Immature natural killer cell (primary cell): ENCODE results near the gene C9. TPM values are rescaled to one million over a fixed set of nuclear protein-coding genes. Genes with fewer than 3 reads are reported as not detected.

ENCODE experiments used
- DNase-seq, 3 donors: peaks; one replicate each; pipeline ENCODE4 v3.0.0; 2022; ENCODE audit warnings: mixed read lengths in 1 of 3
- H3K27ac Mint-ChIP-seq, 6 donors: one replicate each; pipeline ENCODE4 v1.8.0; 2020; ENCODE audit warnings: mixed read lengths in 6 of 6, mild to moderate bottlenecking in 5 of 6, inconsistent platforms in 4 of 6, moderate library complexity in 3 of 6
- H3K27me3 Mint-ChIP-seq, 3 donors: one replicate each; pipeline ENCODE4 v1.8.0; 2020 to 2021; ENCODE audit warnings: low read depth in 3 of 3, mild to moderate bottlenecking in 3 of 3, mixed read lengths in 3 of 3, moderate library complexity in 3 of 3, inconsistent platforms in 1 of 3
- H3K36me3 Mint-ChIP-seq, 3 donors: one replicate each; pipeline ENCODE4 v1.8.0; 2020; ENCODE audit warnings: mixed read lengths in 3 of 3, inconsistent platforms in 2 of 3, mild to moderate bottlenecking in 2 of 3
- H3K4me1 Mint-ChIP-seq, 2 donors: one replicate each; pipeline ENCODE4 v1.8.0; 2020; ENCODE audit warnings: inconsistent platforms in 2 of 2, mild to moderate bottlenecking in 2 of 2, mixed read lengths in 2 of 2, moderate library complexity in 1 of 2
- H3K4me3 Mint-ChIP-seq, 5 donors: one replicate each; pipeline ENCODE4 v1.8.0; 2020; ENCODE audit warnings: mild to moderate bottlenecking in 5 of 5, mixed read lengths in 5 of 5, inconsistent platforms in 3 of 5, moderate library complexity in 3 of 5
- H3K9me3 Mint-ChIP-seq, 6 donors: one replicate each; pipeline ENCODE4 v1.8.0; 2020; ENCODE audit warnings: mild to moderate bottlenecking in 6 of 6, mixed read lengths in 6 of 6, inconsistent platforms in 4 of 6, moderate library complexity in 3 of 6
- polyA plus RNA-seq, 3 donors: library from polyadenylated mRNA; unstranded; fragments of 300-500 nt; fragmentation: Illumina TruSeq; gene quantifications; one replicate each; pipeline ENCODE4 v1.2.3, GENCODE V29; 2021

C9 gene
- polyA plus RNA-seq, 3 donors from 2014 or later, result not detected

- Mint-ChIP-seq H3K27ac (no peak overlapping the region), H3K36me3 (peaks cover 0 to 13% (median 8%) of the 10 kb centered on the region in 3 donors), H3K4me3 (no peak overlapping the region), H3K27me3 (peaks cover 0 to 5% (median 0%) of the 10 kb centered on the region in 3 donors), H3K9me3 (no peaks in the 10 kb centered on the region), H3K4me1 (peaks cover 22 to 23% of the 10 kb centered on the region in 2 donors)
- no peak for DNase-seq
These were observed 3.4 kb upstream of the C9 start for GRCh38 chr5:39367711-39368110.

- DNase-seq, result no peak
- Mint-ChIP-seq H3K27ac (no peak overlapping the region), H3K9me3 (peaks cover 0 to 1% (median 0%) of the 10 kb centered on the region in 6 donors), H3K36me3 (no peaks in the 10 kb centered on the region), H3K4me3 (no peak overlapping the region), H3K27me3 (peaks cover 0 to 5% (median 0%) of the 10 kb centered on the region in 3 donors), H3K4me1 (no peaks in the 10 kb centered on the region)
These were observed 1.1 kb downstream of the C9 start for GRCh38 chr5:39363217-39363616.

GRCh38 chr5:39362646-39363045 lies 1.6 kb downstream of the C9 start:
- no peaks in the 10 kb centered on the region for H3K36me3 Mint-ChIP-seq
- H3K4me3 Mint-ChIP-seq, result no peak overlapping the region
- no peak for DNase-seq
- H3K27me3 Mint-ChIP-seq, result peaks cover 0 to 5% (median 0%) of the 10 kb centered on the region in 3 donors
- peaks cover 0 to 1% (median 0%) of the 10 kb centered on the region in 6 donors for H3K9me3 Mint-ChIP-seq
- no peaks in the 10 kb centered on the region for H3K4me1 Mint-ChIP-seq
- no peak overlapping the region for H3K27ac Mint-ChIP-seq

GRCh38 chr5:39361306-39361705 lies 3.0 kb downstream of the C9 start:
- H3K27ac Mint-ChIP-seq, result no peak overlapping the region
- no peak overlapping the region for H3K4me3 Mint-ChIP-seq
- peaks cover 0 to 1% (median 0%) of the 10 kb centered on the region in 6 donors for H3K9me3 Mint-ChIP-seq

GRCh38 chr5:39360471-39361111 lies 3.7 kb downstream of the C9 start:
- Mint-ChIP-seq H3K4me3 (no peak overlapping the region), H3K27ac (no peak overlapping the region), H3K9me3 (peaks cover 0 to 1% (median 0%) of the 10 kb centered on the region in 6 donors), H3K27me3 (peaks cover 0 to 5% (median 0%) of the 10 kb centered on the region in 3 donors), H3K36me3 (no peaks in the 10 kb centered on the region), H3K4me1 (no peaks in the 10 kb centered on the region)
- no peak for DNase-seq

More at GRCh38 chr5:39361306-39361705, 3.0 kb downstream of the C9 start:
- DNase-seq, result no peak
- peaks cover 0 to 5% (median 0%) of the 10 kb centered on the region in 3 donors for H3K27me3 Mint-ChIP-seq
- no peaks in the 10 kb centered on the region for H3K36me3 Mint-ChIP-seq
- H3K4me1 Mint-ChIP-seq, result no peaks in the 10 kb centered on the region

- no peaks in the 10 kb centered on the region for H3K27me3 Mint-ChIP-seq
- H3K9me3 Mint-ChIP-seq, result peaks cover 0 to 13% (median 4%) of the 10 kb centered on the region in 6 donors
These were observed 8.0 kb downstream of the C9 start for GRCh38 chr5:39356263-39356662.

GRCh38 chr5:39355324-39355723 lies 9.0 kb downstream of the C9 start:
- Mint-ChIP-seq H3K9me3 (peaks cover 0 to 14% (median 4%) of the 10 kb centered on the region in 6 donors), H3K4me1 (no peaks in the 10 kb centered on the region), H3K36me3 (peaks cover 0 to 7% (median 4%) of the 10 kb centered on the region in 3 donors), H3K4me3 (no peak overlapping the region), H3K27me3 (no peaks in the 10 kb centered on the region), H3K27ac (no peak overlapping the region)
- no peak for DNase-seq

More at GRCh38 chr5:39356263-39356662, 8.0 kb downstream of the C9 start:
- DNase-seq, result no peak
- Mint-ChIP-seq H3K27ac (no peak overlapping the region), H3K4me1 (no peaks in the 10 kb centered on the region), H3K36me3 (peaks cover 0 to 7% (median 4%) of the 10 kb centered on the region in 3 donors), H3K4me3 (no peak overlapping the region)

GRCh38 chr5:39353717-39354399 lies 10.4 kb downstream of the C9 start:
- peaks cover 0 to 14% (median 4%) of the 10 kb centered on the region in 6 donors for H3K9me3 Mint-ChIP-seq
- no peak overlapping the region for H3K27ac Mint-ChIP-seq
- H3K4me1 Mint-ChIP-seq, result no peaks in the 10 kb centered on the region
- H3K36me3 Mint-ChIP-seq, result peaks cover 0 to 7% (median 4%) of the 10 kb centered on the region in 3 donors
- H3K27me3 Mint-ChIP-seq, result peaks cover 0 to 2% (median 0%) of the 10 kb centered on the region in 3 donors
- no peak for DNase-seq
- H3K4me3 Mint-ChIP-seq, result no peak overlapping the region

- DNase-seq, result no peak
- Mint-ChIP-seq H3K27ac (no peak overlapping the region), H3K9me3 (peaks cover 0 to 14% (median 3%) of the 10 kb centered on the region in 6 donors), H3K27me3 (peaks cover 0 to 2% (median 0%) of the 10 kb centered on the region in 3 donors), H3K4me1 (no peaks in the 10 kb centered on the region), H3K4me3 (no peak overlapping the region), H3K36me3 (peaks cover 0 to 7% (median 4%) of the 10 kb centered on the region in 3 donors)
These were observed 11.3 kb downstream of the C9 start for GRCh38 chr5:39352951-39353350.

GRCh38 chr5:39352170-39352569 lies 12.1 kb downstream of the C9 start:
- Mint-ChIP-seq H3K27me3 (peaks cover under 1 to 2% (median 2%) of the 10 kb centered on the region in 3 donors), H3K27ac (no peak overlapping the region), H3K9me3 (peaks cover 0 to 14% (median 3%) of the 10 kb centered on the region in 6 donors), H3K4me3 (no peak overlapping the region), H3K36me3 (peaks cover 0 to 7% (median 4%) of the 10 kb centered on the region in 3 donors), H3K4me1 (no peaks in the 10 kb centered on the region)
- no peak for DNase-seq

GRCh38 chr5:39349484-39349883 lies 14.8 kb downstream of the C9 start:
- Mint-ChIP-seq H3K4me1 (no peaks in the 10 kb centered on the region), H3K27ac (no peak overlapping the region), H3K4me3 (no peak overlapping the region), H3K27me3 (peaks cover 2 to 4% (median 4%) of the 10 kb centered on the region in 3 donors), H3K9me3 (peaks cover 0 to 14% (median 3%) of the 10 kb centered on the region in 6 donors), H3K36me3 (peaks cover 0 to 7% (median 4%) of the 10 kb centered on the region in 3 donors)
- no peak for DNase-seq

- peaks cover 3 to 9% (median 5%) of the 10 kb centered on the region in 3 donors for H3K27me3 Mint-ChIP-seq
- no peak overlapping the region for H3K4me3 Mint-ChIP-seq
- DNase-seq, result no peak
- no peaks in the 10 kb centered on the region for H3K36me3 Mint-ChIP-seq
- no peak overlapping the region for H3K27ac Mint-ChIP-seq
- H3K4me1 Mint-ChIP-seq, result no peaks in the 10 kb centered on the region
- no peaks in the 10 kb centered on the region for H3K9me3 Mint-ChIP-seq
These were observed 21.8 kb downstream of the C9 start for GRCh38 chr5:39342460-39342859.

GRCh38 chr5:39341896-39342295 lies 22.4 kb downstream of the C9 start:
- H3K4me1 Mint-ChIP-seq, result no peaks in the 10 kb centered on the region
- no peaks in the 10 kb centered on the region for H3K9me3 Mint-ChIP-seq
- no peak for DNase-seq
- peaks cover 2 to 7% (median 3%) of the 10 kb centered on the region in 3 donors for H3K27me3 Mint-ChIP-seq
- no peak overlapping the region for H3K27ac Mint-ChIP-seq
- no peaks in the 10 kb centered on the region for H3K36me3 Mint-ChIP-seq
- H3K4me3 Mint-ChIP-seq, result no peak overlapping the region

- no peak overlapping the region for H3K4me3 Mint-ChIP-seq
- no peak overlapping the region for H3K27ac Mint-ChIP-seq
- H3K9me3 Mint-ChIP-seq, result no peaks in the 10 kb centered on the region
These were observed 23.8 kb downstream of the C9 start for GRCh38 chr5:39340506-39340905.

More at GRCh38 chr5:39340506-39340905, 23.8 kb downstream of the C9 start:
- no peaks in the 10 kb centered on the region for H3K4me1 Mint-ChIP-seq
- no peak for DNase-seq
- H3K36me3 Mint-ChIP-seq, result no peaks in the 10 kb centered on the region
- peaks cover 2 to 7% (median 3%) of the 10 kb centered on the region in 3 donors for H3K27me3 Mint-ChIP-seq
